Hematopoietic multipotent progenitor cell (in vitro differentiated cells): Measurements from ENCODE around the gene TMEM86B. TPM values are rescaled to one million over a fixed set of nuclear protein-coding genes. Genes with fewer than 3 reads are reported as not detected.

Experiments
- DNase-seq, 3 donors: peaks; one replicate each; pipeline ENCODE4 v3.0.0-alpha.2; 2011 to 2015; ENCODE audit warnings: low read depth in 2 of 3, low spot score in 2 of 3
- total RNA-seq: library from RNA; depleted of rRNA; stranded (reverse); fragments of >200 nt; gene quantifications from one replicate; pipeline ENCODE4 v1.2.3, GENCODE V29; 2012

TMEM86B gene
- total RNA-seq, 1 donor, result 12.4 TPM

DNA sequence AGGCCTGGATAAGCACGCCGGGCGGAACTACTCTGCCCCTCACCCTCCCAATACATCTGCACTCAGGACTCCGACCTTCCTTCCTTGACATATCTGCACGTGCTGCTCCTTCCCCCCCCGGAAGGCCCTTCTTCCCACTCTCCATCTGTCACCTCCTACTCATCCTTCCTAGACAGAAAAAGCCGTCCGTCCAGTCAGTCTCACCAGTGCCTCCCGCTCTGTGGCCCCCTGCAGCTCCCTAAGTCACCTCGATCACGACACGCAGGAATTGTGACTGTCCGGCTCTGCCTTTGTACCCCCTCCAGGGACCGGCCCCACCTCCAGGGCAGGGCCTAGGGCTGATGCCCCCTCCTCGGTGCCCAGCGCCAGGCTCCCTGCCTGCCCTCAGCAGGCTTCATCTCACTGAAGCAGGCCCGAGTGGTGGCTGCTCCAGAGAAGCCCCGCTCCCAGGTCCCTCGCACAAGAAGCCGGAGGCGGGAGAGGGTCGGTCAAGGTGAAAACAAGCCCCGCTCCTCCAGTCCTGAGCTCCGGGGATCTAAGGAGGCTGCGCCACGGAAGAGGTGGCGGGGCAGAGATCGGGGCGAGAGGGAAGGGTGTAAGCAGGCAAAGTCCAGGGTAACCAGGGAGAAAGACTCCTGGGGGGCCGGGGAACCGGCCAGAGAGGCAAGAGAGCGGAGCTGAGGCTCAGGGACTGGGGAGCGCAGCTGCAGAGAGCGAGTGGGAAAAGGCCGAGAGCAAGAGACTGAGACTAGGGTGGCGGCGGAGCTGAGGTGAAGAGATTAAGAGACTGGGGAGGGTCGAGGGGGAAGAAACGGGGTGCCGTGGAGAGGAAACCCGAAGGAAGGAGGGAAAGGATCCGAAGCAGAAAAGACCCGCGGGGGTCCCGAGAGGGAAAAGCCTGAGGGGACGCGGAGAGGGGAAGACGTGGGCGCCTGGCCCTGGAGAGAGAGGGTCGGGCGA lies 29.2 kb upstream of the TMEM86B start:
- DNase-seq, result no peak

DNA sequence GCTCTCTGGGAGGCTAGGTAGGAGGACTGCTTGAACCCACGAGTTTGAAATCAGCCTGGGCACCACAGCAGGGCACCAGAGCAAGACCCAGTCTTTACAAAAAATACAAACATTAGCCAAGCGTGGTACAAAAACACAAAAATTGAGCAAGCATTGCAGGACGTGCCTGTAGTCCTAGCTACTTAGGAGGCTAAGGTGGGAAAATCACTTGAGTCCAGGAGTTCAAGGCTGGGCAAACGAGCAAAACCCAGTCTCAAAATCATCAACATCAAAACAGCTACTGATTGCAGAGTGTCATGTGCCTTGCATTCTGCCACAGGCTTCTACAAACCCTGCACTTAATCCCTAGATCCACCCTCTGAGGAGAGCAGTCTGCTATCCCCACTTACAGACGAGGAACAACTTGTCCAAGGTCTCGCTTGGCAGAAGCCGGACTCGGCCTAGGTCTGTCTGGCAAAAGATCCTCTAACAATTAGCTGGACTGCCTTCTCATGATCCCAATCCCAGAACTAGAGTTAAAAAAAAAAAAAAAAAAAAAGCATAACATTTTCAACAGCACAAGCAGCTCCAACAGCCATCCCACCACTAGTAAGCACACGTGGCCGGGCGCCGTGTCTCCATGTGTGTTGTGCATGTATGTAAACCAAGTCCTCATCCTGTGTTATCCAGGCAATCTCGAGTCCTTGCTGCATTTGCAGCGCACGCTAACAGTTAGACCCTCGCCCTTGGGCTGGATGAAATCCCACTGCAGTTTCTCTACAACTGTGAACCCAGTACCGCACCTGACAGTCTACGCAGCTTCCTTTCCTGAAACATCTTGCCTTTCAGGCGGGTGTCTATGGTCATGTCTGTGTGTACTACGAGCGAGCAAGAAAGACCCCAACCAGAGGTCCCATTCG lies 28.2 kb upstream of the TMEM86B start:
- DNase-seq, result no peak

DNA sequence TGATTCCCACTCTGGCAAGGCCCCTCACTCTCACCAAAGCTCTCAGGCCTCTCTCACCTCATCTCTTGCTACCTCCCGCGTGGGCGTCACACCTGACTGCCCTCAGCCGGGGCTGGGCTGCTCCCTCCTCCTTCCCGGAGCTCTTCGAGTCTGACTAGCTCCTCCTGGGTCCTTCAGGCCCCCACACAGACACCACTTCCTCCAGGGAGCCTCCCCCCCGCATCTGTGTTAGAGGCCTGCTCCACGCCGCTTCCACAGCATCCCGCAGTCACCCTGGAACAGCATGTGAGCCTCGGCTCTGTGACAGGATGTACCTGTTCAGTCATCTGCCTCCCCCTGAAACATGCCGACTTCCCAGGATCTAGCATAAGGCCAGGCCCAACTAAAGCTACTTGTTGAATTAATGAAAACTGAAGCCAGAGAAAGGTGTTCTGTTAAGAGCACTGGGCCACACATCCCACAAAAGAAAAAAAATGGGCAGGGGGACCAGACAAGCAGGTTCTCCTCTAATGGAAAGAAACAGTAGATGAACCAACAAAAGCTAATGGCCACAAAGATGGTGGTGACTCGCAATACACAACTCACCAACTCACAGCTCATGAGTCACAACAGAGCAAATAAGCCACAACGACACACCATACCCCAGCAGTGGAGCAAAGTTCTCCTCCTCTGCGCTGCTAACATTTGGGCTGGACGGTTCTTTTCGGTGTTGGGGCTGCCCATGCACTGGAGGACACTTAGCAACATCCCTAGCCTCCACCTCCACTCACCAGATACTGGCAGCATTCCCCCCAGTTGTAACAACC lies 27.3 kb upstream of the TMEM86B start:
- DNase-seq, result peak in 1 of 3 donors; percentile 42

DNA sequence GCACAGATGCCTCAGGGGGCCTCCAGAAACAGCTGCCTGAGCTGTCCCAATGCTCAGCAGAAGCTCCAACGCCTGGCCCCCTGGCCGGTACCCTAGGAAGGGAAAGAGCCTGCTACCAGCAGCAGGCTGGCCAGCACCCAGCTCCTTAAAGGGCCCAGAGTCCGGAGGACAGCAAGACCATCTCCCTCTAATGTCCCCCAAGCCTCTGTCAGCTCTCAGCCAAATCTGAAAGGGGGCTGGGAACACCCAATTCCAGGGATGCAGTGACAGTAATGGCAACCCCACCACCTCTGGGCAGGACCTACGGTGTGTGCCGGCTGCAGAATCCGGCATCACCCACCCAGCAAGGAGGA lies 26.0 kb upstream of the TMEM86B start:
- DNase-seq, result no peak

DNA sequence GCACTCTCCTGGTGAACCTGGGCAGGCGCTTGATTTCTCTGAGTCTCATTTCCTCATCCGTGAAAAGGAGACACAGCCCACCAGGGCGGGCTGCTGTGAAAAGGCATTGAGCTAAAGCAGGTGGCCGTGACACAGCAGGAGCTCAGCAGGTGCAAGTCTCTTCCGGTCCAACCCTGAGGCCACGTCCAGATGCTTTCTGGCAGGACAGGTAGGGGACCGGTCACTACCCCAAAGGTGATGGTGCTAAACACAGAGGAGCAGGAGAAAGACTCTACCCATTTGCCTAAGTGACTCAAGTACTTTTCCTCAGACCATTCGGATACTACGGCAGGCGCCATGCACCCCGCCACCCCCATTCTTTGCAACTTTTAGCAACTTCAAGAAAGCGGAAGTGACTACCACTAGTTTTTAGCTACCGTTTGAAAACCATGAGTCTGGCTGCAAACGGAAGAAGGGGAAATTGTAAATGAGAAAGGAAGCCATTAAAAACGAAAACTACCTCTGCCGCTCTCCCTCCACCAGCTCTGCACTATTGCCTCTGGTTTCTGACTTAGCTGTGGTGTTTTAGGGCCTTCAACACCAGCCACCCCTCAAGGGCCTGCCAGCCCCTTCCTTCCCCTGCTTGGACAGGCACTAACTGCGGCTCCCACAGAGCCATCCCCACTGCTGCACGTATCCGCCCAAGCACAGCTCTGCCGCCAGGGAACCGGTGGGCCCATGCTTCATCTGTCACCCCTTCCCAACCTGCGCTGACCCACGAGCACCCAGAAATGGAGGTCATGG lies 25.5 kb upstream of the TMEM86B start:
- DNase-seq, result peak; percentile 49 to 94 (median 88)

DNA sequence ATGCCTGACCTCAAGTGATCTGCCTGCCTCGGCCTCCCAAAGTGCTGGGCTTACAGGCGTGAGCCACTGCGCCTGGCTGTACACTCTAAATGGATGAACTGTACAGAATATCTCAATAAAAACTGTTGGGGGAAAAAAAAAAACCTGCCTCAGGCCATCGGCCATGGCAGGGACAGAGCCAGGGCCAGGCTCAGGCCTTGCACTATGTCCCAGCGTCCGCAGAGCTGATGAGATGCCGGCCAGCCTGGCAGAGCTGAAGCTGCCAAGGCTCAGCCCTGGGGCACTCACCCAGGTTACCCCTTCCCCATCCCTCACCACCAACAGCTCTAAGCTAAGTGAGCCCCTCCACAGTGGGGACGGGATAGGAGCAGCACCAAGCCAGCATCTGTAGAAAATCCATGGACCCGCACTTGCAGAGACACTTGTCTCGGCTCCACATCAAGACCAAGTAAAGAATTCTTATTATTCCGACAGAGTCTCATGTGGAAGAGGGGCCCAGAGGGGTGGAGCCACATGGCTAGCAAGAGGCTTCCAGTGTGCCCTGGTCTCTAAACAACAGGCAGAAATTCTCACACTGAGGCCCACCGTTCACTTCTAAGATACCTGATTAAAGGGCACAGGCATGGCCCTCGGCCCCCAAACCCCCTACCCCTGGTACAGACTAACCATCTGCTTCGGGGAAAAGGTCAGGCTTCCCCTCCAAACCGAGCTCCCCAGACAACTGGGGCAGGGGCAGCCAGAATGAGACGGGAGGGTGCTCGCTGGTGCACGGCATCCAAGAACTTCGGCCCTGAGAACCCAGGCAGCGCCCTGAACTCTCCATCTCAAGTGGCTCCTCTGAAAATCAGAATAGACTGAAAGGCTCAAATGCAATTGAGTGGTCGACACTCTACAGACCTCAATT lies 24.4 kb upstream of the TMEM86B start:
- no peak for DNase-seq

DNA sequence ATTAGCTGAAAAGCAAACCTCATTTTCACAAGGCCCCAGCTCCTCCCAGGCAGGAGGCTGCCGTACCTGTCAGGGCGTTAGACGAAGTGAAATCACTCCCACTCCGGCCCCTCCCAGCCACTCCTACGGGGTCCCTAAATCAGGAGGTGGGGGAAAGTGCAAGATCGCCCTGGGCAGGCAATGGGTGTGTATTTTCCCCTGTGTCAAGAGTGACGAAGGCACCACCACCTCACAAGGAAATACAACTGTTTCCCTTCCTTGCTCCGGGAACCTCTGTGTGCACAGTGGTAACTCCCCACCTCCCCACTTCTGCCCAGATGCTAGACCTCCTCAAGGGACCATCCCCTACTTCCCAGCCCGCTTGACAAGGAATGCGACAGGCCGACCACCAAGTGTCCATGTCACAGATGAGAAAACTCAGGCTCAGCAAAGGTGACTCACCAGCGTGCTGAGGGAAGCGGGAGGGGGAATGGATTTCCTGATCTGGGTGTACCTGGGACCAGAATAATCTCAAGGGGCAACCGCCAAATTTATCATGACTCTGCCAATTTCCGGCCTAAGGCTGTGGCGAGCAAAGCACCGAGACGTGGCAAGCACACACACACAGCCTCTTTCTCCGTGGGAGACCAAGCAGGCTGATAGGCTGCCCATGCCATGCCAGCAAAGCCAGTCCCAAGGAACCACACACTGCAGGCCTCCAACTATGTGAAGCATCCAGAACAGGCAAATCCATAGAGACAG lies 22.9 kb upstream of the TMEM86B start:
- DNase-seq, result peak in 2 of 3 donors; percentile 90 to 93

DNA sequence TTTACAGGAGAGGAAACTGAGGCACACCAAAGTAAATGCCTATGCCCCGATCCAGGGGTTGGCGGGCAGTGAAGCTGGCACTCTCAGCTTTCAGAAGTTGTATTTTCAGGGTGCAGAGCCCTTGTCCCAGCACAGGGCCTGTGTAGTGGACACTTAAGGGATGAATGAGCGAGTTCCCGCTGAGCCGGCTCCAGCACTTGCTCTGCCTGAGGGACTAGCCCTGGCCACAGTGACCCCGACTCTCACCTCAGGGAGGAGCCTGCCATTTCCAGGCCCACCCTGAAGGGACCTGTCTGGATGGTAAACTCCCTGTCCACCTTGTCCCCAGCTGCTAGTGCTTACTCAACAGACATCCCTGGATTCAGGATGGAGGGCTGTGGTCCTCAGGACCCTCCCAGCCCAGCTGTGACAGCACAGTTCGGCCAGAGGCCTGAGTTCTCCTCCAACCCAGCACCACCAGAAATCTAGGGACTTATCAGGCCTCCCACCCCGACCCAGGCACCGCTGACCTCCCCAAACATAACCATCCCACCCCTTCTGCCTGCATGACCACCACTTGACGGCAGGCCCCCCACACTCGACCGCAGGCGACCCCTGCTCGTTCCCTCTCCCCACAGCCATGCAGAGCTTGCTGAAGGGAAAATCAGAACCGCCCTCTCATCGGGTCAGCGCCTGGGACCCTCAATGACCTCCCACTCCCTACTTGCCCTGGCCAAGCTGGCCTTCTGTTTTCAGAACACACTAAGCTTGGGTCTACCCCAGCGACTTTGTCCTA lies 21.9 kb upstream of the TMEM86B start:
- DNase-seq, result no peak

DNA sequence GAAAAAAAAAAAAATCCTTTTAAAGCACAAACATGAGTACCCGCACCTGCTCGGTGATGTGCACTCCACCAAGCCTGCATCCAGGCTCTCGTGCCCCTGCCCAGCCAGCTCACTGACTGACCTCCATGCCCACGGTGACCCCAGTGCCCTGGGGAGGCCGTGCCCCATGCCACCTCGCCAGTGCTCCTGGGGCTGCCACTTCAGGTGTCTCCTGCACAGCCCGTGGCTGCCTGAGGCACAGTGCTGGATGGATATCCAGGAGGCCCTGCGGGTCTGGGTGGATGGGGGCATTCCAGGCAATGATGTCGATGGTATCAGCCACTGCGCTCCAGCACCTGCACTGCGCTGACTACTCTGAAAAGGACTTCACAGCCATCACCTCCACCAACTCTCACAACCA lies 21.3 kb upstream of the TMEM86B start:
- DNase-seq, result no peak

DNA sequence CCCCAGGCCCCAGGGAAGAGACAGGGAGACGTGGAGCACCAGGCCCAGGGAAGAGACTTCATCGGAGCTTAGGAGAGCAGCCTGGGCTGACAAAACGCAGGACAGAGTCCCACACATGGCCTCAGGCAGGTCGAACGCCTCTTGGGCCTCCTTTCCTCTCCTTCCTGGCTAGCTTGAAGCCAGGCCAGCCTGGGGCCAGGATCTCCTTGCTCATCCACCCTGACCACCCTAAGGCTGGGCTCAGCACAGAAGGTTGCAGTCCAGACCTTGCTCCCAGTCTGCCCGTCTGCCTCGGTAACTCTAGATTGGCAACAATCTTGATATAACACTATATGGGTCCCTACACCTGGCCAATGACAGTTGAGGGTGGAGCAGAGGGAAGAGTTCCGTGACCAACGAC lies 20.1 kb upstream of the TMEM86B start:
- DNase-seq, result no peak

DNA sequence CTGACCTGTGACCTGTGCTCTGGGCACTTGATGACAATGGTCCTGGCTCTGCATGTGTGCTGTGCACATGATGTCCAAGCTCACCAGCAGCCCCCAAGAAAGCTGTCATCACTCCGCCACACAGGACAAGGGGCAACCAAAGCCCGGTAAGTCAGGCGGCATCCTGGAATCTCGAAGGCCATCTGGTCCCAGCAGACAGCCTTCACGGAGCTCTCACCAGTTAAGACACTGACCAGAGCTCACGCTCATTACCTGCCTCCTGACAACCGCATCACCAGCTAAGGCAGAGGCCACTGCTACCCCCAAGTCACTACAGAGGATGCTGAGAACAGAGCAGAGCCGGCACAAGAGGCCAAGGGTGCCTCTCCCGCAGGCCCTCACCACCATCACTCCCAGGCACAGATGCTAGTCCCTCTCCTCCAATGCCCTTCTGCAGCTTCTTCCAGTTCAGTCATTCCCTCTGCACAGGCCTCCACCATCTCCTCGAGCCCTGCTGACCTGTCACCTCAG lies 19.7 kb upstream of the TMEM86B start:
- DNase-seq, result no peak

DNA sequence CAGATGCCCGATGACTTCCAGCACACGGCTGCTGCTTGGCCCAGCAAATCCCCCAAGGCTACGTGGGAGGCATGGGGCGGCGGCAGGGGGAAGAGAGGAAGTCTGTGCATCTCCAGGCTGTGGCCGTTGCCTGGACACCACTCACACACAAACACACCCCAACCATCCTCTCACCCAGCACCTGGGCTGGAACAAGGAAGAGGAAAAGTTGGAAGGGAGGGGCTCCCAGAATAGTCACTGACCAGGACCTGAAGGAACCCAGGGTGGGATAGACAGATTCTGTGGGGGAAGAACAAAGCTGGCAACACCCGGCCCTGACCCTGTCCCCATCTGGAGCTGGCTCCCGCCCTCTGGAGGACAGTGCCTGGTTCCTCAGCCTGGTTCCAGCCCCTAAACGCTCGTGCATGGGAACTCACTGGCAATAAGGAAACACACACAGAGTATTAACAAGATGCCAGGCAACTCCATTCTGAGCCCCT lies 19.1 kb upstream of the TMEM86B start:
- DNase-seq, result peak in 2 of 3 donors; percentile 70 to 82

DNA sequence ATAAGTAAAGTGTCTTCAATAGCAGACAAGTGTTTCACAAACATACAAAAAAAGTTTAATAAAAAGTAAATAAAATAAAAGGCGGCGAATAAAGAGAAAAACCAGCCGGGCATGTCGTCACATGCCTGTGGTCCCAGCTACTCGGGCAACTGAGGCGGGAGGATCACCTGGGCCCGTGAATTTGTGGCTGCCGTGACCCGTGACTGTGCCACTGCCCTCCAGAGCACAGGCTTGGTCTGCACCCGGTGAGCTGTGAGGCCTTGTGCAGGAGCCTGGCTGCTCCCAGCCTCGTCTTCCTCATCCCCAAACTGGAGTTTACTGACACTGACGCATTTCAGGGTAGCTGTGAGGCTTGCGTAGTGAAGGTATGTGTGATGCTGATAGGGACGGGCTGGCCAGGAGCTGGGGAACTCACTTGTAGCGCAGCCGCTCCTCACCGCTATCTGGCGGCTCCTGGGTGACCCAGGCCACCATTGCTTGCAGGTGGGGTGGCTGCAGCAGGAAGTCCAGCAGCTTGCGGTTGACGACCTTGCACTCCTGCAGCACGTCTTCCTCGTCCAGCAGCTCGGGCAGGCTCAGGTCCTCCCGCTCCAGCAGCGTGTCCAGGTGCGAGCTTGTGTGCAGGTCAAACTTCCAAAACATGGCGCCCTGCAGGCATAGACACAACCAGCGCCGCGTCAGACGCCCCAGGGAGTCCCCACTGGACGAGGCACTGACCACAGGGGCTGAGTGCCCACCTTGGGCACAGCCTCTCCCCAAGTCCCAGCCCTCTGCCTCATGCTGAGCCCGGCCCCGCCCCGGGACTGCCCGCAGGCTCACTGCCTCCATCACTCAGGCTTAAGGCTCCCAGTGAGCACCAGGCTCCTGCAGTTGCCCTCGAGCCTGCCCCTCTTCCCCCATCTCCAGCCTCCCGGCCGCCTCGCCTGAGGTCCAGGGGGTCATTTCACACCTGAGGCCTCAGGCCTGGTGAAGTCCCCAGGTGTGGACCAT lies 18.2 kb upstream of the TMEM86B start:
- no peak for DNase-seq

DNA sequence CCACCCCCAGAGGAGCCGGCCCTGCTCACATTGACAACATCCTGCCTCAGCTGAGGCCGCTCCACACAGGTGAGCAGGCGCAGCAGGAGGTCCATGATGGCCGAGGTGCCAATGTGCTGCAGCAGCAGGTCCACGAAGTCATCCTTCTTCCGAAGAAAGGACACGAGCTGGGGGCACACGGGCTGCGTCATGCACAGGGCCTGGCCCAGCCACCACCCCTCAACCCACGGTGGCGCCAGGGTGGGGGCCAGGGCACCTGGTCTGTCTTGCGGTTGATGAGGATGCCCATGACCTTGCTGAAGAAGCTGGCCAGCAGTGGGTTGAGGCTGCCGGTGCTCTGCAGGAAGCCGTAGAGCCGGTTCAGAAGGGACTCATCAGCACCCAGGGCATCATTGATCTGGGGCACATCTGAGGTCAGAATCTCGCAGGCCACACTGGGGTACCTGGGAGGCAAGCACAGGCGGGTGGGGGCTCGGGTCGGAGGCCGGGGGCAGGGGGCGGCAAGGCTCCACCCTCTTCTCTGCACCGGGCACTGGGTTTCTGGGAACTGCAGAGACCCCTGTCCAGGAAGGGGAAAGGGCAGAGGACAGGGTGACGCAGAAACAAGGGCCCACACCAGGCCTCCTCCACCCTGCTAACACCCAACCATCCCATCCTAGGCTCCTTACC lies 16.8 kb upstream of the TMEM86B start:
- no peak for DNase-seq

DNA sequence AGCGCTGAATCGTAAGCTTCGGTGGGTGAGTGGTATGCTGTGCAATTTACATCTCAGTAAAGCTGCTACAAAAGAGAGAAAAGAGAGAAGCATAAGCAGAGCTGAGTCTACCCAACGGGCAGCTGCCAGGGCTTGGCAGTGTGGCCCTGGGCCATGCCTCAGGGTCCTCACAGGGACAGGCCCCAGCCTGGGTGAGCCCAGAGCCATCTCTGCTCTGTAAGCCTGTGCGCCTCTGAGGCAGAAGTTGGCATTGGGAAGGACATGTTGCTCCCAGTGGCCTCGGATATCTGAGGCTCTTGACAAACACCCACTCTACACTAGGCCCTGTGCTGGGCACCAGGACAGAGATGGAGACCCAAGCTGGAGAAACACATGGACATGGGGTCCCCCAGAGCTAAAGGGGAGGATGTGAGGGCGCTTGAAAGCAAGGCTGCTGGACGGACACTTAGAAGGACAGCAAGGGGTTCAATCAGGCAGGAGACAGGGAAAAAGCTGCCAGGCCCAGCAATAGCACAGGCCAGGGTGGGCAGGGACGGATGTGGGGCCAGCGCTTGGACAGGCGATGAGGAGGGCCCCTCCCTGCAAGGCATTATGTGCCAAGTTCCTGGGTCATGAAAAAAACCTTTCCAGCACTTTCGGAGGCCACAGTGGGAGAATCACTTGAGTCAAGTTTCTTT lies 15.6 kb upstream of the TMEM86B start:
- DNase-seq, result no peak
